ENCODE results near the gene FBH1. TPM values are rescaled to one million over a fixed set of nuclear protein-coding genes. Genes with fewer than 3 reads are reported as not detected.

FBH1 gene
- total and polyA plus RNA-seq, 9 of the 15 experiments (the other 6 are each of a cell fraction or from before 2014, with no cell fraction given): 13.4 to 108 (median 77.8) TPM

- Histone ChIP-seq H3K9me3 (replicated peaks; ENCODE audit: control insufficient read depth, insufficient read depth, low read depth, low read length) (no peaks in the 10 kb centered on the region), H3K4me3 (no peak overlapping the region), H2AFZ (ENCODE audit: low read depth, low read length) (peak overlapping the region; percentile 41; the same call in 1 of the 2 replicates), H4K20me1 (replicated peaks; ENCODE audit: control insufficient read depth, insufficient read depth, low read length) (no peaks in the 10 kb centered on the region), H3K9me1 (ENCODE audit: control insufficient read depth, insufficient read depth, low read length) (no peaks in the 10 kb centered on the region), H3K27me3 (ENCODE audit: control insufficient read depth in 2 of 2, insufficient read depth in 2 of 2, low read length in 2 of 2) (no peaks in the 10 kb centered on the region), H3K9ac (ENCODE audit: insufficient read depth in 1 of 2, low read depth in 2 of 2, low read length in 2 of 2) (no peak overlapping the region), H3K4me1 (replicated peaks in 1 of 2; ENCODE audit: control insufficient read depth in 2 of 2, insufficient read depth in 2 of 2, low read length in 2 of 2) (peaks cover 14 to 29% of the 10 kb centered on the region in 2 experiments; a peak in 4 of 5 replicates), H3K36me3 (ENCODE audit: control insufficient read depth, insufficient read depth, low read length) (no peaks in the 10 kb centered on the region), H3K27ac (ENCODE audit: extremely low read depth, low read depth, low read length) (no peak overlapping the region), H3K79me2 (ENCODE audit: control insufficient read depth, insufficient read depth, low read length) (no peaks in the 10 kb centered on the region), H3K4me2 (ENCODE audit: insufficient read depth, low read length) (no peak overlapping the region)
- ChIA-PET POLR2A (no interaction called here), CTCF (ENCODE audit: low intra/inter-chr PET ratio) (no interaction called here)
- intact Hi-C loops (cut with micrococcal nuclease): no loop called here
- in situ Hi-C loops (cut with MboI): no loop called here
- no peak for FAIRE-seq
- ATAC-seq: no peak
- WGBS (ENCODE audit: insufficient coverage, low coverage, missing lambda C conversion rate): 52% methylated on average over 9 of the region's 9 CpGs
- no peak for DNase-seq (ENCODE audit: extremely low read depth in 1 of 4, low spot score in 3 of 4)
- BruUV-seq (replicated peaks): no TSS peak
- no peak for TF ChIP-seq TEAD1 (CRISPR knock-in tag; IDR thresholded peaks at IDR 0.05)
- TF ChIP-seq YY1 (IDR thresholded peaks at IDR 0.05; ENCODE audit: borderline replicate concordance in 1 of 3, control insufficient read depth in 1 of 3, extremely low read depth in 1 of 3, insufficient read depth in 3 of 3, insufficient read length in 1 of 3, insufficient replicate concordance in 2 of 3, low read depth in 1 of 3, low read length in 2 of 3): no peak
- TF ChIP-seq TCF15 (CRISPR knock-in tag; IDR thresholded peaks at IDR 0.05): no peak
- TF ChIP-seq RERE (CRISPR knock-in tag; IDR thresholded peaks at IDR 0.05; ENCODE audit: borderline replicate concordance): no peak
- TF ChIP-seq FOXJ2 (tag; IDR thresholded peaks at IDR 0.05): no peak
- TF ChIP-seq ZNF282 (CRISPR knock-in tag; IDR thresholded peaks at IDR 0.05): no peak
- TF ChIP-seq PREB (CRISPR knock-in tag; IDR thresholded peaks at IDR 0.05): no peak
- TF ChIP-seq CSDE1 (IDR thresholded peaks at IDR 0.05): no peak
- no peak for TF ChIP-seq TFAP4 (CRISPR knock-in tag; IDR thresholded peaks at IDR 0.05; ENCODE audit: borderline replicate concordance)
- no peak for TF ChIP-seq STAG1 (CRISPR knock-in tag; IDR thresholded peaks at IDR 0.05; ENCODE audit: borderline replicate concordance)
- no peak for TF ChIP-seq TEAD4 (IDR thresholded peaks at IDR 0.05; ENCODE audit: low read length)
- no peak for TF ChIP-seq TEAD4 (CRISPR knock-in tag; IDR thresholded peaks at IDR 0.05; ENCODE audit: borderline replicate concordance)
- no peak for TF ChIP-seq ZNF583 (CRISPR knock-in tag; IDR thresholded peaks at IDR 0.05)
- TF ChIP-seq NR2C2 (CRISPR knock-in tag; IDR thresholded peaks at IDR 0.05): no peak
- TF ChIP-seq NR2C2 (tag; IDR thresholded peaks at IDR 0.05): no peak
These were observed 93.7 kb downstream of the FBH1 start for GRCh38 chr10:5983774-5984173.

All from K562 (cell line).